ENCODE results near the gene ASPSCR1.
"Not testable (repeated sequence)": the region's sequence is repeated elsewhere in the genome, so short reads cannot be mapped to it uniquely, and the experiment has no call there.

Gene ASPSCR1

GRCh38 chr17:82025401-82026107 is 48.1 kb downstream of the ASPSCR1 start:
- no peak for DNase-seq

GRCh38 chr17:82028246-82028645 is 50.8 kb downstream of the ASPSCR1 start:
- DNase-seq, result no peak

DNA sequence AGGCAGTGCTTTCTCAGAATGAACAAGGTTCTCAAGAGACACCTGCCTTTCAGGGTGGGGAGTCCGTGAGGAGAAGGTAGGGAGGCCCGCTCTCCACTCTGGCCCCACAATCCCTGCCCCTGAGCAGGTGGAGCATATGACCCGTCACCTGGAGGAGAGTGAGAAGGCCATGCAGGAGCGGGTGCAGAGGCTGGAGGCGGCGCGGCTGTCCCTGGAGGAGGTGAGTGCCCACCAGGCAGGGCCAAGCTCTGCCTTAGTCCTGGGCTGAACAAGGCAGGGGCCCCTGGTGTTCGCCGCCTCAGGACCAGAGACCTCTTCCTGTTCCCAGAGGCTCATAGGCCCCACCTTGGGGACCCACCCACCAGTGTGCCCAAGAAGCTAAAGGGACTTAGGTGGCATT is 51.5 kb downstream of the ASPSCR1 start:
- no peak for DNase-seq

GRCh38 chr17:82029391-82029790 is 52.0 kb downstream of the ASPSCR1 start:
- no peak for DNase-seq

DNA sequence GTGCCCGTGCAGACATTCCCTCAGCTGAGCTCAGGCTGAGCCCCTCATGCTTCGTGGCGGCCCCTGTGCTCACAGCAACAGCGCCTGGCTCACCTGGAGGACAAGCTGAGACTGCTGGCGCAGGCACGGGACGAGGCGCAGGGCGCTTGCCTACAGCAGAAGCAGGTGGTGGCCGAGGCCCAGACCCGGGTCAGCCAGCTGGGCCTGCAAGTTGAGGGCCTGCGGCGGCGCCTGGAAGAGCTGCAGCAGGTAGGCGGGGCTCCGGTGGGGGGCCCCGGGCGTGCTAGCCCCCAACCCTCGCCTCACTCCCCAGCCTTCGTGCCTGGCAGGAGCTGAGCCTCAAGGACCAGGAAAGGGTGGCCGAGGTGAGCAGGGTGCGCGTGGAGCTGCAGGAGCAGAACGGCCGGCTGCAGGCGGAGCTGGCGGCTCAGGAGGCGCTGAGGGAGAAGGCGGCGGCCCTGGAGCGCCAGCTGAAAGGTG is 52.6 kb downstream of the ASPSCR1 start:
- DNase-seq, result no peak

DNA sequence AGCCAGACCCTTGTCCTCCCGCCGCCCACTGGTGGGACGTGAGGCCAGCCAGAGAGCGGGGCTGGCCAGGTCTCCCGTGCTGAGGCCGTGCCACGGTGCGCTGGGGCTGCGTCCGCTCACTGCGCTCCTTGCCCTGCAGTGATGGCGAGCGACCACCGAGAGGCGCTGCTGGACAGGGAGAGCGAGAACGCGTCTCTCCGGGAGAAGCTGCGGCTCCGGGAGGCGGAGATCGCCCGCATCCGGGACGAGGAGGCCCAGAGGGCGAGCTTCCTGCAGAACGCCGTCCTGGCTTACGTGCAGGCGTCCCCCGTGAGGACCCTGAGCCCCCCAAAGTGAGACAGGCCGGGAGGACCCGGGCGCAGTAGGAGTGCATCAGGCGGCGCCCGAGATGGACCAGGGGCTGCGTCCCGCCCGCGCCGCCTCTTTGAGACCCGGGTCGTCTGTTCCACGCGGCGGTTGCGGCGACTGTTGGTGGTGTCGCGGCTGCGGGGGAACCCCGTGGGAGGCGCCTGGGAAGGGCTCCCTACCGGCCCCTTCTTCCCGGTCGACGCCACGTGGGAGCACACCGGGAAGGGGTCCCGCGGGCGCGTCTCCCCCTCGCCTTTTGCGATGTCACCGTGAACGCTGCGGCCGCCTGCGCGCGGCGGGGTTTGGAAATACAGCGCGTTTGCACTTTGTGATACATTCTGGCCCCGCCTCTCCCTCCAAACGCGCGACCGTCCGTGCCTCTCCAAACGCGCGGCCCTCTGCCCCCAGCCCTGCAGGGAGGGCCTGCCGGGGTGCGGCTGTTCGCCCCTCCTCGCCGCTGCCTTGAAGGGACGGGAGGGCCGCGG is 53.3 kb downstream of the ASPSCR1 start:
- peak; percentile 60 to 84 for DNase-seq

DNA sequence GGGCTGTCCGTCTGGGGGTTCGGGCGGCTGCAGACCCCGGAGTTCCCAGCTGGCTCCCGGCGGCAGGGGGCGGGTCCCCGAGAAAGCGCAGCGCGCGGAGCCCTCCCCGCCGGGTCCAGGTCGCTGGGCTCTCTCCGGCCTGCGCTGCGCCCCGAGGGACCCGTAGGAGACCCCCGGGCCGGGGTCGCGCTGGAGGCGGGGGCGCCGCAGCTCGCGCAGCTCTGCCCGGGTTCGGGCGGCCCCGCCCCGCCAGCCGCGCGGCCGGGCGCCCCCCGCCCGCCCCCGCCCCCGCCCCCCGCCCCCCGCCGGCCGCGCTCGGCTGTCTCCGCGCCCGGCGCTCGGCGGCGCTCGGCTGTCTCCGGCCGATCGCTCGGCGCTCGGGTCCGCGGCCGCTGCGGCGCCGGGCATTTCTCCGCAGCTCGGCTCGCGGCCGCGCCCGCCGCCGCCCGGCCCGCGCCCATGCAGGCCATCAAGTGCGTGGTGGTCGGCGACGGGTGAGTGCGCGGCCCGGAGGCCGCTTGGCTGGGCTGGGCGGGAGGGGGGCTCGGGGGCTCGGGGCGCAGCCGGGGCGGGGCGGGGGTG is 54.0 kb downstream of the ASPSCR1 start, which contains the start of gene RAC3:
Gene RAC3, plus strand, starts transcription at position 376 of the 582 bp plus-strand sequence. Its CDS starts 84 bp downstream, at position 460.
- DNase-seq, result no peak

DNA sequence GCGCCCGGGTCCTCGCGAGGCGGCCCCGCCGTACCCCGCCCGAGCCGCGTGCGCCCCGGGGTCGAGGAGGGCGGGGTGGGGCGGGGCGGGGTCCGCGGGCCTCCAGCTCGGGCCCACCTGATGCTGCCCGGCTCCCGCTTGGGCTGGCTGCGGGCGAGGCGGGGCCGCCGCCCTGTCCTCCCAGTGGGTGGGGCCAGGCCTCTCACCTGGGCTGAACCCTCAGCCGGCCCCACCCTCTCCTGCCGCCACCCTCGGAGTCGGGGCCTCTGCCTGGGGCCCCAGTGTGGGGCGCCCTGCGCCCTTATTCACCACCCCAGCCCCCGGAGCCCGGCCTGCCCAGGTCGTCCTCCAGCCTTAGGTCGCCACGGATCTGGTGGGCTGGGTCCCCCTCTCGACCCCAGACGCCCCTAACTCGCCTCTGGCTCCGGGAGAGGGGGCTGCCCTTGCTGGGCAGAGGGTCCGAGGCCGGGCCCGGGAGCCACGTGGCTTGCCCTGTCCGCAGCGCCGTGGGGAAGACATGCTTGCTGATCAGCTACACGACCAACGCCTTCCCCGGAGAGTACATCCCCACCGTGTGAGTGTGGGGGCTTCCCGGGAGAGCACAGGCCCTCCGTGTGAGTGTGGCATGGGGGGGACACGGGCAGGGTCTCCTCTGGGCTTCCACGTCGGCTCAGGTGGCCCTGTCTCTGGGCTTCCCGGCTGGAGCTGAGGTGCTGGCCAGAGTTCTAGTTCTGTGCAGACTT is 54.6 kb downstream of the ASPSCR1 start:
- DNase-seq, result no peak

DNA sequence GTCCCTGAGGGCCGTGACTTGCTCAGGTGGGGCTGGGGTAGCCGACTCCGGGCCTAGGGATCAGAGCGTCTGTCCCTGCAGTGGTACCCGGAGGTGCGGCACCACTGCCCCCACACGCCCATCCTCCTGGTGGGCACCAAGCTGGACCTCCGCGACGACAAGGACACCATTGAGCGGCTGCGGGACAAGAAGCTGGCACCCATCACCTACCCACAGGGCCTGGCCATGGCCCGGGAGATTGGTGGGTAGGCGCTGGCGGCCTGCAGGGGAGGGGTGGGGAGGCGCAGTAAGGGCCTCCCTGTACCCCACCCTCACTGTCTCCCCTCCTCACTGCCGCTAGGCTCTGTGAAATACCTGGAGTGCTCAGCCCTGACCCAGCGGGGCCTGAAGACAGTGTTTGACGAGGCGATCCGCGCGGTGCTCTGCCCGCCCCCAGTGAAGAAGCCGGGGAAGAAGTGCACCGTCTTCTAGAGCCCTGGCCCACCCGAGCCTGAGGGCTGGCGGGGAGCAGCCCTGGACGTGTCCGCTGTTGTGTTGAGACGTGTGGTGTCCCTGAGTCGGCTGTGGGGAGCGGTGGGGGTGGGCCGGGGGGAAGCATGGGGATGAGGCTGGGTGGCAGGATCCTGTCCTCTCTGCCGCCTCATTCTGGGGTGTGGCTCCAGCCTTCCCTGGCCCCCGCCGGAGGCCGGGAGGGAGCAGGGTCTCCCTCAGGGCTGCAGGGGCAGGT is 56.1 kb downstream of the ASPSCR1 start:
- DNase-seq, result no peak

GRCh38 chr17:82034371-82035011 is 57.1 kb downstream of the ASPSCR1 start:
- no peak for DNase-seq

DNA sequence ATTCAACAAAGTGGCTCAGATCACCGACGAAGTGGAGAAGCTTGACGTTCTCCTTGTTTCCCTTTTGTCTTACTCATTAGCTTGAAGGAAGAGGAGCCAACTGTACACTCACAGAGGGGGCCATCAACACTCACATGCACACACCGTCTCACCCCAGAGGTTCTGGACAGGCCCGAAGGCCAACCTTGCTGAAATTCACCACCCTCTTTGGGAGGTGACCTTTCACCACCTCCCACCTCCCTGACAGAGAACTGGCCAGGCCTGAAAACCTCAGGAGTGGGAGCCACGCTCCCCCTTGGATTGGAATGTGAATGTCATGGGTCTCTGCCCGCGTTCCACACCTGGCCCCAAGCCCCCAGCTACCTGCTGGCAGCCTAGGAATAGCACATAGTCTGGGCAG is 58.1 kb downstream of the ASPSCR1 start:
- DNase-seq, result no peak

DNA sequence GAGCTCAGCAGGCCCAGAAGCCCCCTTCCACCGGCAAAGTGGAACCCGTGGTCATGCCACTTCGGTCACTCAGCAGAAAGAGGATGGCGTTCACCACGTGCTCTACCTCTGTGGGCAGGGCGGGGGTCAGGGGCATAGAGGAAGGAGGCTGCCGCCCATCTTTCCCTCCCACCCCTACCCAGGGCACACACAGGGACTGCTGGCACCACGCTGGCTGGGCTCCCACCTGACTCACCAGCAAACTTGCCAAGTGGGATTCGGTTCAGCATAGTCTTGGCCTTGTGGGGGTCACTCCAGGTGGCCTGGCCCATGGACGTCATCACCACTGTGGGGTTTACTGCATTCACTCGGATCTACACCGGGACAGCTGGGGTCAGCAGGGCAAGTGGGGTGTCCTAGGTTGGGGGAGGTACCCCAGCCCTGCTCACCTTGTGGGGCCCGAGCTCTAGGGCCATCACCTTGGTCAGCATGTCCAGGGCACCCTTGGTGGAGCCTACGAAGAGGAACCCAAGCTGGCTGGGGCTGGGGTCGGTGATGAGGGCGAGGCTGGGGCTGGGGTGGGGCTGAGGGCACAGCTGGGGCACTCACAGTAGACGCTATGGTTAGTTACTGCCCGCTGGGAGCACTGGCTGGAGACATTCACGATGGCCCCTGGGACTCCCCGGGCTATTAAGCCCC is 58.7 kb downstream of the ASPSCR1 start:
- no peak for DNase-seq

DNA sequence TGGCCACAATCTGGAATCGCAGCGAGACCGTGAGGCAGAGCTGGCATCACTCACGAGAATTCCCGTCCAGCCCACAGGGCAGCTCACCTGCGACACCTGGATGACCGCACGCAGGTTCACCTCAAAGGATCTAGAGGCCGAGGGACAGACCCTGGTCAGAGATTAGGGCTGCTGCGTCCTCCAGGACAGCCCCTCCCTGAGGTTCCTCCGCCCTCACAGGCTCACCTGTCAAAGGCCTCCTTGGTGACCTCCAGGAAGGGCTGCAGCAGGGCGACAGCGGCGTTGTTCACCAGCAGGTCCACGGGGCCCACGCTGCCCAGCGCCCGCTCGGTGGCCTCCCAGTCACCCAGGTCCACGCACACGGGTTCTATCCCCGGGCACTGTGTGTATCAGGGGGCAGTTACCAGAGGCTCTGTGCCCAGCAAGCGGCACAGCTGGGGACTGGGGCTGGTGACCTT is 59.2 kb downstream of the ASPSCR1 start:
- DNase-seq, result no peak

- peak; percentile 92 to 95 for DNase-seq
Measured at GRCh38 chr17:82037092-82037888, 59.9 kb downstream of the ASPSCR1 start, which contains the start of gene DCXR. Gene DCXR, minus strand, starts transcription at chr17:82037697. Its CDS starts 15 bp downstream, at chr17:82037682.

- no peak for DNase-seq
Measured at GRCh38 chr17:82037889-82038195, 60.4 kb downstream of the ASPSCR1 start.

DNA sequence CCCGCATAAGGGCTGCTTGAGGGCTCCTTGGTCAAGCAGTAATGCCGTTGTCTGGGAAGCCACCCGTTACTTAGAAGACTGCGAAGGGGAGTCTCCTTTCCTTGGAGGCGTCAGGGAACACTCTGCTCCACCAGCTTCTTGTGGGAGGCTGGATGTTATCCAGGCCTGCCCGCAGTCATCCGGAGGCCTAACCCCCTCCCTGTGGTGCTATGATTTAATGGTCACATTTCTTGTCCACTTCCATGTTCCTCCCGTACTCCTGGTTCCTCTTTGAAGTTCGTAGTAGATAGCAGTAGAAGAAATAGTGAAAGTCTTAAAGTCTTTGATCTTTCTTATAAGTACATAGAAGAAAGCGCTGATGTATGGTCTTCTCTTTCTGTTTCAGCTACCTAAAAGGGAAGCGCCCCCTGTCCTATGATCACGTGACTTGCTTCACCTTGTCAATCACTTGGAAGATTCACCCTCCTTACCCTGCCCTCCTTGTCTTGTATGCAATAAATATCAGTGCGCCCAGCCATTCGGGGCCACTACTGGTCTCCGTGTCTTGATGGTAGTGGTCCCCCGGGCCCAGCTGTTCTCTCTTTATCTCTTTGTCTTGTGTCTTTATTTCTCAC is 61.5 kb downstream of the ASPSCR1 start:
- not testable (repeated sequence) for DNase-seq

DNA sequence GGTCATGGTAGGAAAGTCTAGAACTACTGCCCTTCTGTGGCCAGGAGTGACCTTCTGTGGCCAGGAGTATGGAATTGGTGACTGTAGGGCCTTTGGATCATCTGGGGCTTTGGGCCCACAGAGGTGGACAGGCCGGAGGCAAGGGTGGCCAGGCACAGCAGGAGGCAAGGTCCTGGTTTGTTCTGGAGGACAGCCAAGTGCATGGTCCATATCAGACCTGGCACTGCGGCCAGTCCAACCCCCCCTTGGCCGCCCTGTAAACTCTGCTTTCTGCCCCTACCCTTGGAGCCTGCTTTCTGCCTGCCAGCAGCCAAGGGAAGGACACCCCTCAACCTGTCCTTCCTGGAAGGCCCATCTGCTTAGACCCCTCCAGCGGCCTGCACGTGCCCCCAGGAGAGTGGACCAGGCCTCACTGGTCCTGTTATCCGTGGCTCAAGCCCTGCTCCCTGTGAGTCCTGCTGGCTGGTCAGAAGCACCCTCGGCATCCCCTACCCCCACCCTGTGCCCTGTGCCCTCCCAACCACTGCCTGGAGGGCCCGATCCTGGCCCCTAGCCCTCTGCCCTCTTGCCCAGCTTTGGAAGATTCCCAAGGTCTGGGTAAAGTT is 62.4 kb downstream of the ASPSCR1 start:
- no peak for DNase-seq

DNA sequence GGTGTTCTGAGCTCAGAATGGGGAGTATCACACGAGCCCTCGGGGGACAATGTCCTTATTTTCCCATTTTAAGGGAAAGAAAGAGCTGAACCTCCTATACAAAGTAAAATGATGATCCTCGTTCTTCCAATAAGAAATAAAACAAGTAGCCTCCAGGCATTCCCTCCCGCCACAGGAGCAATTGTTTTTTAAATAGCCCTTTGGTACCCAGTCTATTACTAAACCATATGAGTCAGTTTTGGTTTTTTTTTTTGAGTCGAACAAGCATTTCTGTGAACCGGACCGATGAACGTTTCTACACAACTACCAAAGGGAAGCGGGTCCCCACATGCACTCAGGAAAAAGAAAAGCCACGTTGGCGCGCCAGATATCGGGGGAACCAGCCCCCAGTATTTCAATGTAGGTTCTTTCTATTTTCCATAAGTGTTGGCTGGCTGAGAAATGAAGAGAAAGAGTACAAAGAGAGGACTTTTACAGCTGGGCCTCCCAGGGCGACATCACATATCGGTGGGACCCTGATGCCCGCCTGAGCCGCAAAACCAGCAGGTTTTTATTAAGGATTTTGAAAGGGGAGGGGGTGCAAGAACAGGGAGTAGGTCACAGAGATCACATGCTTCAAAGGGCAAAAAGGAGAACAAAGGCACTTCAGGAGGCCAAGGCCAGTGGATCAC is 63.9 kb downstream of the ASPSCR1 start:
- no peak for DNase-seq

GRCh38 chr17:82042649-82043048 is 65.2 kb downstream of the ASPSCR1 start:
- no peak for DNase-seq
